Measurements from ENCODE around the gene WNT9B.
"Not testable (repeated sequence)": the region's sequence is repeated elsewhere in the genome, so short reads cannot be mapped to it uniquely, and the experiment has no call there.

WNT9B gene

DNA sequence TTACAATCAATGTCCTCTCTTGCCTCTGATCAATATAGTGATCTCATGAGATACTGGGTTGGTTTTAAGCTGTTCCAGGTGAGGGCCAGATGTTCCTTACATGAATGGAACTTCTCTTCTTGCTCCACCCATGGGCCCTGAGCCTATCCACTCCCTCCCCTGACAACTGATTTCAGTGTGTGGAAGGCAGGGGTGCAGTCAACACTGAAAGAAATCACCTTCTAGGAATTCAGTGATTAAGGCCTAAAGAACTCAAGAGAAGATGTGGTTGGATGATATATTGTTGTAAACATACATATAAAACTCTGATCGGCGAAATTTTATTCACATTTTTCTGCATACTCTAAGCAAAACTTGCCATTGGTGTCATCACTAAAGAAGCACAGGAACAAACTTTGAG is 64.8 kb downstream of the WNT9B start:
- no peak for DNase-seq (ENCODE audit: low spot score)

DNA sequence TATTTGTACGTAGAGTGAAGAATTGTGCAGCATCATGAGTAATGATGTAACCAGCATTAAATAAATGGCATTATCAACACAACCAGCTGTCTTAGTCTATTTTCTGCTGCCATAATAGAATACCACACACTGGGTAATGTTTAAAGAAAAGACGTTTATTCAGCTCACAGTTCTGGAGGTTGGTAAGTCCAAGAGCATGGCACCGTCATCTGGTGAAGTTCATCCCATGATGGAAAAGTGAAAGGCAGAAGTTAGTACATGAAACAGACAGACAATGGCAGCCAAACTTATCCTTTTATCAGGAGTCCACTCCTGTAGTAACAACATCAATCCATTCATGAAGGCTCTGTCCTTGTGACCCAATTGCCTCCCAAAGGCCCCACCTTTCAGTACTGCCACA is 65.2 kb downstream of the WNT9B start:
- no peak for DNase-seq (ENCODE audit: low spot score)

DNA sequence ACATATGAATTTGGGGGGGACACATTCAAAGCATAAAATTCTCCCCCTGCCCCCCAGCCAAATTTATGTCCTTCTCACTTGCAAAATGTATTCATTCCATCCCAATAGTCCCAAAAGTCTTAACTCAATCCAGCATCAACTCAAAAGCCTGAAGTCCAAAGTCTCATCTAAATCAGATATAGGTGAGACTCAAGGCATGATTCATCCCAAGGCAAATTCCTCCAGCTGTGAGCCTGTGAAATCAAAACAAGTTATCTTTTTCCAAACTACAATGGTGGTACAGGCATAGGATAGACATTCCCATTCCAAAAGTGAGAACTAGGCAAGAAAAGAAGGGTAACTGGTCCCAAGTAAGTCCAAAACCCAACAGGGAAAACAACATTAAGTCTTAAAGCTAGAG is 65.7 kb downstream of the WNT9B start:
- no peak for DNase-seq (ENCODE audit: low spot score)

DNA sequence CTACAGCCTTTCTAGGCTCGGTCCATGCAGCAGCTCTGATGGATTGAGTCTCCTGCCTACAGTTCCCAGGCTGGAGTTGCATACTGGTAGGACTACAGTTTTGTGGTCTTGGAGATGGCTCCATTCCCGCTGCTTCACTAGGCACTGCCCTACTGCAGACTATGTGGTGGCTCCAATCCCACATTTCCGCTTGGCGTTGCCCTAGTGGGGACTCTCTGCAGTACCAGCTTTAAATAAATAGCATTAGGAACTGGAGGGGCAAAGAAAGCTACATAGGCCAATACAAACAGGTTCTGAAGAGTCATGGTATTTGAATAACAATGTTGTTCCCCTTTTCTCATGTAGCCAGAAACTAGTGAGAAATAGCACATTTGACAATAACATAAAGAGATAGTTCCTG is 66.1 kb downstream of the WNT9B start:
- DNase-seq (ENCODE audit: low spot score): no peak

DNA sequence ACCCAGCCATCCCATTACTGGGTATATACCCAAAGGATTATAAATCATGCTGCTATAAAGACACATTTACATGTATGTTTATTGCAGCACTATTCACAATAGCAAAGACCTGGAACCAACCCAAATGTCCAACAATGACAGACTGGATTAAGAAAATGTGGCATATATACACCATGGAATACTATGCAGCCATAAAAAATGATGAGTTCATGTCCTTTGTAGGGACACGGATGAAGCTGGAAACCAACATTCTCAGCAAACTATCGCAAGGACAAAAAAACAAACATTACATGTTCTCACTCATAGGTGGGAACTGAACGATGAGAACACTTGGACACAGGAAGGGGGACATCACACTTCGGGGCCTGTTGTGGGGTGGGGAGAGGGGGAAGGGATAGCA is 70.6 kb downstream of the WNT9B start:
- DNase-seq (ENCODE audit: low spot score): not testable (repeated sequence)

DNA sequence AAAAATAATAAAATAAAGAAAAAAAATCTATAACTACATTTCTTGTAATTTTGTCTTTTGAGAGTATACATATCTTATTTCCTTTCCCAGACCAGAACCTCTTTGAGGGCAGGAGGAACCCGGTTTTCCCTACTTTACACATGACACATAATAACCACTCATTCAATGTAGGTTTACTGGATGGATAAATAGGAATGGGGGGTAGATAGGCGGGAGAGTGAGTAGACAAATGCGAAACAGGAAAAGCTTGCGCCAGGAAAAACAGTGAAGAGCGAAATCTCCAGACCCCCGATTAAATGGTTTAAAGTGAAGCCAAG is 71.1 kb downstream of the WNT9B start:
- no peak for DNase-seq (ENCODE audit: low spot score)

DNA sequence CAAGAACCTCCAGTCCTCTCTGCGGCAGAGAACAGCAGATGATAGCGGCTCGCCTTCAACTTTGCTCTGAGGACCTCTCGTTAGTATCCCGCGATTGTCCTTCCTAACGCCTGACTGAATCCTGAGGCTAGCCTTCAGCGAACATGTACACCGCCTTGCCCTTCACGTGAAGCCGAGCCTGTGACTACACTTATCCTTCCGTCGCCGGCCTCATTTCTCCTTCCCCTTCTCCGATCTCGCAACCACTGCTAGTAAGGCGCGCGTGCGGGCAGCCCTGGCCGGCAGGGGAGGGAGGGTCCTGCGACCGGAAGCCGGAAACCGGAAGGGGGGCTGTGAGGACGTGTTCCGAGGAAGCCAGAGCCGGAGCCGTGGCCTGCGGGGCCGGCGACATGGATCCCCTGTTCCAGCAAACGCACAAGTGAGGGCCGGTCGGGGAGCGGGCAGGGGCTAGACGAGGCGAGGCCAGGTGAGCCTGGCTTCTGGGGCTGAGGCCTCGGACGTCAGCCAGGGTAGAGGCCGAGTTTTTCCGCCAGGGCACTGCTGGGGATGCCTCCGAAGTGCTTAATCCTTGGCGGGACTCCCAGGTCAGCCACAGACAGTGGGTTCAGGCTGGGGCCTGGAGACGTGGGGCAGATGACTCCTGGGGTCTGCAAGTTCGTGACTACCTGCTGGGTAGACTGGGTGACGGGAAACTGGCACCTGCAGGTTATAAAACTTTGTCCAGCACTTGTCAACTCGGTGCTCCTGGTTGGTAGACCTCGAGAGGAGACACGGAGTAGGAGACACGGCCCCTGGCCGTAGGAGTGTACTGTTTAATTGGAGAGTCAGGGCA is 71.6 kb downstream of the WNT9B start, which contains the start of gene GOSR2:
TSS of gene GOSR2 (plus strand) at position 357 of the 832 bp plus-strand sequence. CDS start at position 390, 33 bp downstream.
- peak; percentile 90 for DNase-seq (ENCODE audit: low spot score)

DNA sequence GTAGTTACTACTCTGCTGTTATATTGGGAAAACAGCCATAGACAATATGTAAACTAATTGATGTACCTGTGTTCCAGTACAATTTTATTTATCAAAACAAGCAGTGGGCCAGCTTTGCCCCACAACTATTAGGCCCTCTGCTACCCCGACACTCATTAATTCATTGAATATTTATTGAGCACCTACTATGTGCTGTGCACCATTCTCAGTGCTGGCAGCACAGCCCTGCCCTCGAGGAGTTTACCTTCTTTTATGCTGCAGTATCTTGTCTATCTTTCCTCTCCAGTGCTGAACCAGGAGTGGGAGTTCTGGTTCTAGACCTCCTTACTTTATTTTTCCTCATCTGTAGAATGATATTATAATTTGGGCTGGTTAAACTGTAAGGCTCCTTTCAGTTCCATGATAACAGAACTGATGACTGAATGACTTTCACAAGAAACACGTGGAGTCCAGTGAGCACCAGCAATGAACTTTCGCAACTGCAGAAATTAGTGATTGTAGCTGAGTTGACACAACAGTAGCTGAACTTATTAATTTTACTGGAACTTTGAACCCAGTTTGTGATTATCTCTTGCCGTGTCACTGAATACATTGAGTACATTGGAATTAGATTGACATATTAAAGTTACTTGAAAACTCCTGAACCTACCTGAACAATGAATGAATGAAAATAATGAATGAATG is 73.9 kb downstream of the WNT9B start:
- DNase-seq (ENCODE audit: low spot score): no peak

DNA sequence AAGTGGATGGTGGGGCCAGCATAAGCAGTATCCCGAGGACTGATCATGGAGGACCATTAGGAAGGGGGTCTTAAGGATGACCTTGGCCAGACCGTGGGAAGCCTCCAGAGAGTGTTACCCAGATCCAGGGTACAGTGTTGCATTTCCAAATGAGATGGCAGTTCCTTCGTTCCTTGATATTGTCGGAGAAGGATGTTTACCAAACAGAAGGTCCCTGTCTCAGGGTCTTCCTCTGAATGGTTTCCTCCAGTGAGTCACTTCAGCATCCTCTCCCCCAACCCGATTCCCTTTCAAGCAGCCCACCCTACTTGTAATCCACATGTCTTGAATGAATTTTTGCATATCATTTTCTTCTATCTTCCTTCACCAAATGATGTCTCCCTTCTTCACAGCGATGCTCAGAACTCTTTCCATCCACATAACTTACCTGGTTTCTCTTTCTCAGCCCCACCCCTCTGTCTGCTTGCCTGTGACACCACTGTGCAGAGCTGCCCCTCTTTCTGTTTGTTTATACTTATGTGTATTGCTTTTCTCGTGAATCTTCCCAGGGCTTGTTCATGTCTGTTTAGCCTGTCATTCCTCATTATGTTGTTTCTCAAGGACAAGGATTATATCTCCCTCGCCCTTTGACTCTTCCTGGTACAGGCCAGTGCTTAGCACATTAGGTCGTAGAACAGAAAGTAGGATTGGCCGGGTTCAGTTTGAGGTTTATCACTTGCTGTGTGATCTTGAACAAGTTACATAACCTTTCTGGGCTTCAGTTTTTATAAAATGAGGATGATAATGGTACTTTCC is 77.3 kb downstream of the WNT9B start:
- DNase-seq (ENCODE audit: low spot score): no peak

DNA sequence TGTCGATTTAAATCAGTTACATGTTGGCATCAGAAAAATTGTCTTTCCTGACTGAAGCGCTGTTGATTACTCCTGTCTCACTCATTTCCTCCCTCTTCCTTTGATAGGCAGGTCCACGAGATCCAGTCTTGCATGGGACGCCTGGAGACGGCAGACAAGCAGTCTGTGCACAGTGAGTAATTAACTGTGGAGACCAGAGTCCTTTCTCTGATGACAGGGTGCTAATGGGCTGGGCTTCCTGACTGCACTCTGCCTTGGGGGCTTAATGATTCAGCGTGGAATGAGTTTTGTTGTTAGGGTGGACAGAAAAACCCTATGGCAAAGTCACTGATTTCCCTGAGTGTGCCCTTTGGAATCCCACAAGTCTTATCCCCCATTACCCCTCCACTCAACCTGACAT is 78.0 kb downstream of the WNT9B start:
- no peak for DNase-seq (ENCODE audit: low spot score)

DNA sequence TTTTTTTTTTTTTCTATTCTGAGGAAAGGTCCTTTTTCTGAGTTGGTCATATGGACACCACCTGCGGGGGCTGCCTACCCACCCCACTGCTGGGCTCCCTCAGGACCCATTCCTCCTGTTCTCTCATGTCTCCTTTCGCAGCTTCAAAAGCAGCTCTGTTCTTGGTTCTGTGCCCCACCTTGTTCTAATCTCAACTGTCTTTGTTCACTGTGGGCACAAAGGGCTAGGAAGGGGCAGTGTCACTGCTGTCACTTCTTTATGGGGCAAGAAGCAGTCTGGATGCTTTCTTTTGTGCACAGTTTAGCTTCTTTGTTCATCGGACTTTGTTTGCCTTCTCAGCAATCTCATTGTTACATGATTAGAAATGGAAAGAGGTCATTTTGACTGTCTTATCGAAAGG is 78.7 kb downstream of the WNT9B start:
- no peak for DNase-seq (ENCODE audit: low spot score)

DNA sequence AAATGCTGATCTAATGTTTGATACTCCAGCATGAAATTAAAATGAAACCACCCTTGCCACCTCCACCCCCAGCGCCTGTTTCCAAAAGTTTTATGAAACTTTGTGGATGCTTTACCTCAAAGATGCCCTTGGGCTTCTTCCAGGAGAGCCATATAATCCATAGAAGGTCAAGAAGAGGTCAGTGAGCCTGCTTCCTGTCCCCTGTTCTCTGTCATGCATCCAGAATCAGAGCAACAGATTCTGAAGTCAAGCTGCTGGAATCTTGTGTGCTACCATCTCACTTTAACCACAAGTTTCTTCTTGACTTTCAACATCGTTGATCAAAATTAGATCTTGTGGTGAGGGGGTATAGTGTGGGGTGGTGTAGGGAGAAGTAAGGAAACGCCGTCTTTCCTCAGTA is 80.2 kb downstream of the WNT9B start:
- DNase-seq (ENCODE audit: low spot score): no peak

DNA sequence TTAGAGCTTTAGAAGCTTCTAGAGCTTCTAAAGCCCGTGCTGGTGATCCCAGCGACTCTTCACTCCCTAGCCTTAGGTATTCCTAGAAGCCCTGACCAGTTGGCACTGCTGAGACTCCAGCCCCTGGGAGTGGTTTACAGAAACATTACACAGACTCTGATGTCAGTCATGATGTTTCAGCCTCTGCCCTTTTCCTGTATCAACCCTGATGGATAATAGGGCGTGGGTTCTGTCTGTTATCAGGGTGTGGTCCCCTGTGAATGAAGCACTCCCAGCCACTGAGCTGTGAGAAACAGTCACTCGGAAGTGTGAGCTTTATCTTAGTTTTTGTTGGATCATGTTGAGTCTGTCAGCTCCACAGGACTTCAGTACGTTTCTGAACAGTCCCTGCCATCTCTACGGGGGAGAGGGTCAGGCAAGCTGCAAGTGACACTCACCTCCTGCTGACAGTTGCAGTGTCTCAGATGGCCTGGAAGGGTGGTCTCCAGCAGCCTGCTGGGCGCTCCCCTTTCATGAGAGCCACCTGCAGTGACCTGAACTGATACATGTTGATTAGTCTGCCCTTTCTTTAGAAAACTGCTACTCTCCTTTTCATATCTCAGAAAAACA is 84.4 kb downstream of the WNT9B start:
- DNase-seq (ENCODE audit: low spot score): no peak

Data from CD4-positive, alpha-beta T cell treated with Interleukin-2 at 100 ng/mL for 4 hours (primary cell).